ENCODE measurements around the gene HES5. TPM values are rescaled to one million over a fixed set of nuclear protein-coding genes. Genes with fewer than 3 reads are reported as not detected.

HES5 gene
- polyA plus RNA-seq, 1 donor from 2014 or later: 0.81 TPM

GRCh38 chr1:2501041-2501819 lies 28.8 kb downstream of the HES5 start:
- H3K4me2 ChIP-seq (ENCODE audit: low read length): no peak overlapping the region
- H3K36me3 ChIP-seq (ENCODE audit: insufficient read depth, low read length): no peaks in the 10 kb centered on the region

More at GRCh38 chr1:2501041-2501819, 28.8 kb downstream of the HES5 start:
- Histone ChIP-seq H3K79me2 (replicated peaks; ENCODE audit: insufficient read depth, low read length) (no peaks in the 10 kb centered on the region), H3K9me2 (ENCODE audit: insufficient read depth, low read length) (no peaks in the 10 kb centered on the region), H3K4me3 (ENCODE audit: low read length) (no peak overlapping the region), H3K9ac (ENCODE audit: low read length) (no peak overlapping the region), H4K20me1 (ENCODE audit: insufficient read depth) (no peaks in the 10 kb centered on the region), H3K27ac (ENCODE audit: low read length) (no peak overlapping the region), H3K27me3 (ENCODE audit: insufficient read depth, low read depth, low read length) (no peaks in the 10 kb centered on the region), H3K9me3 (ENCODE audit: low read length) (no peaks in the 10 kb centered on the region), H2AFZ (ENCODE audit: low read depth, low read length) (no peak overlapping the region), H3F3A (ENCODE audit: insufficient read depth, low read length, poor library complexity, severe bottlenecking) (no peaks in the 10 kb centered on the region)
- no peak for TF ChIP-seq EP300 (conservative IDR thresholded peaks at IDR 0.05; ENCODE audit: poor library complexity, severe bottlenecking)
- no peak for TF ChIP-seq RAD21 (conservative IDR thresholded peaks at IDR 0.05)
- TF ChIP-seq EZH2 (IDR thresholded peaks at IDR 0.05; ENCODE audit: borderline replicate concordance, insufficient read depth, low read length, poor library complexity, severe bottlenecking): no peak
- TF ChIP-seq CTCF (IDR thresholded peaks at IDR 0.05; ENCODE audit: poor library complexity, severe bottlenecking): no peak
- TF ChIP-seq MXI1 (conservative IDR thresholded peaks at IDR 0.05; ENCODE audit: poor library complexity, severe bottlenecking): no peak
- TF ChIP-seq POLR2AphosphoS5 (IDR thresholded peaks at IDR 0.05): no peak
- no peak for TF ChIP-seq TAF1 (IDR thresholded peaks at IDR 0.05; ENCODE audit: low read depth)
- TF ChIP-seq SMC3 (conservative IDR thresholded peaks at IDR 0.05; ENCODE audit: poor library complexity): no peak
- TF ChIP-seq REST (IDR thresholded peaks at IDR 0.05; ENCODE audit: borderline replicate concordance): no peak
